HG03571 (cell line): Measurements from ENCODE around the gene LRMDA.

Experiments
- ATAC-seq: cut with Tn5 transposase; IDR thresholded peaks from one replicate; pipeline ENCODE4 v1.9.1; 2021; ENCODE audit not compliant: unreplicated experiment

LRMDA gene

DNA sequence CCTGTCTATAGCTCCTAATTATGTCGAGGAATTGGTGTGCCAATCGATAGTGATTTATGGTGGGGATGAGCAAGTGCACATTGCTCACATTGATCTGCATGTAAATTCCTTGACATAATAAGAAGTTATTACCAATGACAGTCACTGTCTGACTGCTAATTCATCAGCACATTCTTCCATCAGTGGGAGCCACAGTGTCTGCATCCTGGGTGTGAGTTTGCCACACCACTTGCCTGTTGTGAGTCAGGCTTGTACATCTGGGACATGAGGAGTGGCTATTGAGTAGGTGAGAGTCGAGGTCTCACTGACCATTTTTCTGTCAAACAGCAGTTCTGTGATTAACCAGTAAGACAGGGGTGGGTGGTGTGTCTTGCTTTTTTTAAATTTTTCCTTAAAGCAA lies 263.4 kb downstream of the LRMDA start:
- no peak for ATAC-seq

DNA sequence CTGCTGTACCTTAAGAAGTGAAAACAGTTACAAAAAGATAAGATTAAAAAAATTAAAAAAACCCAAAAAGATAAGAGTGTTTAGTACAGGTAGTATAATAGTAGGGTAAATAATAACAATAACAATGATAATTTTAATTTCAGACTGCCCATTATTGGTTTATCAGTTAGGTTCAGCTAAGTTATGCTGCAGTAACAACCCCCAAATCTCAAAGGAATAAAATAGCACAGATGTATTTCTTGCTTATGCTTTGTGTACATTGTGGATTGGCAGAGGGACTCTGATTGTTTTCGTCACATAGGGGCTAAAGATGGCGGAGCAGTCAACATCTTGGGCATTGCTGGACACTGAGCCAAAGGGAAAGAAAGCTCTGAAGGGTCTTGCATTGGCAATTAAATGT lies 264.6 kb downstream of the LRMDA start:
- ATAC-seq = no peak

DNA sequence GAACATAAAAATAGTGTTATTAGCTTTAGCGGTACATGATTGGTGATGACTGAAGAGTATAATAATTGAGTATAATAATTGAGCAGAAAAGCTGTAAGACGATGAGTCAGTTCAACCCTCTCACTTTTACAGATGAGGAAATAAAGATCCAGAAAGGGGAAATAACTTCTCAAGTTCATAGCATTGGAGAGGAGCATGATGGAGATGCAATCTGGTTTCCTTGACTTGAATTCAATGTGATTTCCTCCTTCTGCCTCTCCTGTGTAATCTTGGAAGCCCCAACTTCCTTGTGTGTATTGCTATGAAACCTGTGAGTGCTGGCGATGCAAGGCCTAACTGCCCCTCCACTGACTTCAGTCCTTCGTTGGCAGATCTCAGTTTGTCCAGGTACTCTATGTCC lies 265.1 kb downstream of the LRMDA start:
- ATAC-seq = no peak

DNA sequence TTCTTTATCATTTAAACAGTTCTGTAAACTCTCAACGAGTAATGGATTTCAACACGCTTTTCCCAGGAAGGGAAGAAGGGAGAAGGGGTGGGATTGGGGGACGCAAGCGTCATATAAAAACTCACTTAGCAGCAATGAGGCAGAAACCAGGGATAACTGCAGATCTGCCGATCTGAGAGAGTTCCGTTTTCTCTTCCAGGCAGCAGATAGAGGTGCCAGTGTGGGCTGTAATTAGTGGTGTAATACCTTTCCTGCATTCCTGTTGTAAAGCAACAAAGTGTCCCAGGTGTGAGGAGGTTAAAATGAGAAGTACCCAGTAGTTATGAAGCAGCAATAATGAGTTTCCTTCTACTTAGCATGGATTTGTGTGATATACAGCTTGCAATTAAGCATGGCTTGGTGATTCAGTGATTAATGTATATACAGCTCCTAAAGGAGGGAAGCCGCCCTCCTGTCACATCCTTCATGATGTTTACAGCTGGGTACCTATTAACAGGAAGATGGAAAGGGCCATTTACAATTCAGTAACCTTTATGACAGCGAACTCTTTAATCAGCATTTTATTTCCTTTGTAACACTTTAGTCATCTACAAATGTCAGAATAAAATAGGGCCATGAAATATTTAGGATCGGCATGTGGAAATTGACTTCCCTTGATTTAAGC lies 271.9 kb downstream of the LRMDA start:
- no peak for ATAC-seq

DNA sequence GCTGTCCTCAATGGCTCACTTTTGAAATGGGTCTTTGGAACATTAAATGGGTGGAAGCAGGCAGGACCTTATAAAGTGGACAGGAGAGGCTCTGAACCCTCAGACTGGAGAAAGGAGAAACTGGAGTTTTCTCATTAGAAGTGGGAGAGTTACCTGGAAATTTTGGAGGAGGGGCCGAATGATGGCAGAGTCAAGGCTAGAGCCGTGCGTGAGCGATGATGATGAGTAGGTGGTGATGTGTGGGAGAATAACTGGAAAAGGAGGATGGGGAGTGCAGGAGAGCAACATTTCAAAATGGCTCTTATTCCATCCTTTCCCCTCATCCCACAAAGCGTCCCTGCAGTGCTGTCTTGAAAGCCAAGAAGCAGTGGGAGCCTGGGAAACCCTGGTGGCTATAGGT lies 274.0 kb downstream of the LRMDA start:
- ATAC-seq = no peak

DNA sequence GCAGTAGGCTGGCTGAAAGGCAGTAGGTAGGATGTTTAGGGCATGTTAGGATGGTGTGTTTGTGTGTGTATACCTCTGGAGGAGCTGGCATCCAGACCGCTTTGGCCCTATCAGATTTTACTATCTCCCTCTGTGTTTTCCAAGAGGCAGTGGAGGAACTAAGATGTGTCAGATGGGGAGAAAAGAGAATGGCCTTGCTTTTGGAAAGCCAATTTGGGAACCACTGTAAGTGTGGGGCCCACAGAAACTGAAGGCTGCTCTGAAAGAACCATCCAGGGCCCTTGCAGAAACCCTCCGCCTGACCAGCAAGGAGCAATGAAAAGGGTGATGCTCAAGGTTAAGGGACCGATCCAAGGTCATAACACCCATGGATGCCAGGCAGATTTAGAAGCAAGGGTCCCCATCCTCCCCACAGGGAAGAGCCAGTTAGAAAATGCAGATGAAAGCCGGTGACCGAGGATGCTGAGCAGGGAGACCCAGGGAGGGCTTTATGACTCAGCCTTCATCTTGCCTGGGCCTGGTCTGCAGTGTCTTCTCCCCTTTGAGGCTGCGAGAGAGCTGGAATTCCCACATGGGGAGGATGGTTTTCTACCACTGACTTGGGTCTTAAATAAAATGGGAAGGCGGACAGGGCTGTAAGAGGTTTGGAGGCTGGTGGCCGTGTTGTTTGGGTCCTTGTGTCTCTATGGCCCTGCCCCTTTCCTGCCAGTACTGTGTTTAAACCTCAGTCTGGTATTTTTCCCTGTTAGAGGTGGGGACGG lies 275.8 kb downstream of the LRMDA start:
- no peak for ATAC-seq

DNA sequence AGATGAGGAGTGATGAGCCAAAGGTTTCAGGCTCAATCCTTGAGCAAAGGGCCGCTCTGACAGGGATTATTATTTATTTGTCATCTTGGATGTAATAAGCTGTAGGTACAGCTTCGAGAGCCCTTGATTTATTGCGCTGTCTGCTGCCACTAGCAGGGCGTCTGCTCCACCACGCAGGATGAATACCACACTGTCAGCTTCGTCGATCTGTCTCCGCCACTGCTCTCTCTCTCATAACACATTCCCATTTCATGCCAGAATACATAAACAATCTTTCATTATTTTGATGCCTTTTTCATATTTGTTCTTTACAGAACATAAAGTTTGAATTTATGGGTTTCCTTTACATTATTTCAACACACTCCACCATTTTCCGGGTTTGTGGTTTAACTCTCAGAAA lies 276.6 kb downstream of the LRMDA start:
- ATAC-seq = no peak

DNA sequence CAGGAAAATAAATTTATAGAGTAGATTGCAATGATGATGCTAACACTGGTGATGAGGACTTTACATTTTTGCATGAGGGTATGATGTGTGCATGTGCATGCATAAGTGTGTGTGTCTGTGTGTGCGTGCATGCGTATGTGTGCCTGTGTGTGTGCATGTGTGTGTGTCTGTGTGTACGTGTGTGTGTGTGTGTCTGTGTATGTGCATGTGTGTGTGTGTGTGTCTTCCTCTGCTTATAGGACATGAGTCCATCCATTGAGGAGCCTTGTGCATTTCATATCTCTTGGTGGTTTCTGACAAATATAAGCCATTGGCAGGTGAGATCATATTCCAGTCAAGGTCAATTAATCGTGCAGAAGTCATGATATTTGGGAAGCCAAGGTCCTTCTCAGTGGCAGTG lies 277.8 kb downstream of the LRMDA start:
- ATAC-seq = no peak

DNA sequence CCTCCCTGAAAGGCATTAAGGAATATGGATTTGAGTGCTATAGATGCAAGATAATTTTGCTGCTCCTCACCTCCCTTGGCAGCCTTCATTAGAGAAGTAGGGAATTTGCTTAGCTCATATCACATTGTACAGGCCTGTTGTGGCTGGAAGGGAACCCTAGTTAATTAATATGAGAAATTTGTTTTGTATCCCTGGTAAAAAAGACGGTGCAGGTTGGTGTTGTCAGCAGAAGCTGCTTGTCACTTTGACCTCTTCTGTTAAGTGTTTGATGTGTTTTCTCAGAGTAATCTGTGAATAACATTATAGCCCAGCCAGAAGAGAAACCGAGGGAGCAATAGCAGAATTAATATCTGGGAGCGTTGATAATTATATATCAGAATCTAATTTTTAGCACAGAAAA lies 278.4 kb downstream of the LRMDA start:
- no peak for ATAC-seq

DNA sequence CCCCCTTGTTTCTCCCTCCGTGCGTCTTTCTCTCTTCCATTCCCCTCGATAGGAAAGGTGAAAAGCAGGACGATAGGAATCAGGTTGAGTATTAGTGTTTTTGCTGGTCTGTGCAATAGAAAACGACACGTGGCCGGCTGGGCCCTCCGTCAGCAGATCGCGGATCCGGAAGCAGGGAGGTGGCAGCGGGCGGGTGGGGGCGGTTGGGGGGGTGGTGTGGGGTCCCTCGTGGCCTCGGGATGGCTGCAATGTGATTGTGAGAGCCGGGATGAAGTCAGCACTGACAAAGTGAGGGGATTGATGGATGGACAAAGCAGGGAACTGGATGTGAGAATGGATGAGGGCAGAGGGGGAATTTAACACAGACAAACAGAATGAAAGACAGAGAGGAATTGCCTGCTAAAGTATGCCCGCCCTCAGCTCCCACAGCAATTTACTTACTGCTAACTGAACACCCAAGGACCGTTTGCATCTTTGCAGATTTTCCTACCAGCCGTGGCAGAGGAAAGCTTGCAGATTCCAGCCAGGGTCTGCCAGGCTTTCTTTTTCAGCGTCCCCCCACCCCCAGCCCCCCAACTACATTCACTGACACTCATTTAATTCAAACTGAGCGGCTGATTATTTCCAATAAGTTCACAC lies 280.9 kb downstream of the LRMDA start:
- ATAC-seq = no peak

DNA sequence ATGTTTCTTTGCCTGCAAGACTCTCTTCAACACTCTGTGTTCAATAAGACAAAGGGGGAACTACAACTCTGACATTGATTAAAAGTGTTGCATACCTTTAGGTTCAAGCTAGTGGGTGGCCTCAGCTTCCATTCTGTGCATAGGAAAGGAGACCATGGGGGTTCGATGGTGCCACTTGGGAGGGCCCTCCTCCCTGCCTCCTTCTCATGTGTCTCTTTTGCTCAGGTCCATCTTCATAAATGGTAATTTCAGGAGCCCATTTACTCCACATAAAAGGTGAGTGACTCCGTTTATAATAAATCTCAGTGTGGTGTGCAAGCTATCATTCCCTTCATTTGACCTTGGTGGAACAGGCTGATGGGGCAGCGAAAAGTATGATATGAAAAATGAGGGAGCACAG lies 285.1 kb downstream of the LRMDA start:
- no peak for ATAC-seq

DNA sequence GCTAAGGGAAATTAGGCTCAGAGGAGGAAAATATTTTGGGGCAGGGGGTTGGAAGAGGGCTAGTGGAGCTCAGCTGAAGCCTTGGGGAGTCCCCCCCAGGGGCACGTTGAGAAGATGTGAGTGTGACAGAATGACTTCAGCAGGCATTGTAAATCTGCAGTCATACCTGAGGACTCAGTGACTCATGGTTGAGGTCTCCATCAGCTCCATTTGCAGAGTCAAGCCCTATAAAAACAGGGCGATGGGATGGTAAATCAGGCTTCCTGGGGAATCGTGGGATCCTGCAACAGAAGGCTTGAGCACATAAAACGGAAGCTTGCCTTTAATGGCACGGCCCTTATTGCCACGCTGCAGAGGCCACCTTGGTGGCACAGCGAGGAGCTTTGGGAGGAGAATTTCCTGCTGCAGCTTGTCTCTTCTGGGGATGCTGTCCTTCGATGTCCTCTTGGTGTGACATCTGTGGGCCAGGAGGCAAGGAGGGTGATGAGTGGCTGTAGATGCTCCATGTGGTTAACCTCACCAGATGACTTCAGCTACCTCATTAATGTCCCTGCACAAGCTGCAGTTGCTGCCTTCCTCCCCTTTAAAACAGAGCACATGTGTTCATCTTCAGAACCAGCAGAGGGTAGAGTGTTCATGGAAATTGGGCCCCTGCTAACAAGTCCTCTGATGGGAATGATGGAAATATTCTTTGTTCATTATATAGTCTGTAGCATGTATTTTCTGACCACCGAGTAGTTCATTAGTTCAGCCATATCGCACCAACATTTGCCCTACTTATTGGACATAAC lies 285.9 kb downstream of the LRMDA start:
- ATAC-seq = no peak

DNA sequence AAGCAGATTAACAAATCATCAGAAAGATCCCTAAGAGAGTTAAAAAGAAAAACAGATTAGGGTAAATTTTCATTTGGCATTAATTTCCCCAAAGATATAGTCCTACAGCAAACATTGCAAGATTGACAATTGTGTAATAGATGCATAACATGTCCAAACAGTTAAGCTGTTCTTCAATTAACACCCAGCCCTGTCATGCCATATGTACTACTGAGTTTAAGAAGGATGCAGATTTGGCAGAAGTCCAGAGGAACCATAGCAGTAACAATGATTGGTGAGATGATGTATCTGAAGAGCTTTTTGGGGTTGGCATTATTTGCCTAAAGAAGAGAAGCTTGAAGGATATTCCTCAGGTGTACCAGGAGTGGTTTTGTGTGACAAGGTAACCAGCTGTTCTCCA lies 287.6 kb downstream of the LRMDA start:
- ATAC-seq = no peak

DNA sequence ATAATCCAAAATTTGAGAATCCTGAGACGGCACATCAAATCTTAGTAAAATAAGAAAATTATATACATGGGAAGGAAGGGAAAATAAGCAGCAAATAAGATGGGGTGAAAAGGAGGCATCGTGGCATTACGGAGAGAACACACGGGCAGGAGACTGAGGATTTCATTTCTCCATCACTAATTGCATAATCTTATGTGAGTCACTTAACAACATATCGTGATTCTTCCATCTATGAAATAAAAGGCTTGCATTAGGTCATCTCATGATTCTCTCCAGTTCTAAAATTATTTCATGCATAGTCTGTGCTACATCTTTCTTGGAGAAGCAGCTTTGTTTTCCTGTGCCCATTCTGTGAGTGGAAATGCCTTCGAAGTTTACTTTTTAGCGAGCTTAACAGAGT lies 288.7 kb downstream of the LRMDA start:
- no peak for ATAC-seq

DNA sequence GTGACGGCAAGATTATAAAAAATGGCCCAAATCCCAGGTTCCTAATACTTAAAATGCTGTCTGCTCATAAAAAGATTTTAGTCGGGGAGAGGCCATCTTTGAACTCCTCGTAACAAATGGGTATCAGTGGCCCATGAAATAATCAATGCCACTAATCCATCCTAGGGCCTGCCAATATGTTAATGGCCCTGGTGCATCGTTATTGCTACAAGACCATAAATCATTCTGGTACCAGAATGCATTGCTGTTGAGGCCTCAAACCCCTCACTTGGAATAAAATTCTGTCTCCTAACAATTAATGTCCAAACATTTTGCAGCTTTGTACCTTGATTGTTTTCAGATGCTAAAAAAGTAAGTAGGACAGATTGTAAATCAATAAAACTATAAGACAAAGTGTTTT lies 290.6 kb downstream of the LRMDA start:
- ATAC-seq = no peak

DNA sequence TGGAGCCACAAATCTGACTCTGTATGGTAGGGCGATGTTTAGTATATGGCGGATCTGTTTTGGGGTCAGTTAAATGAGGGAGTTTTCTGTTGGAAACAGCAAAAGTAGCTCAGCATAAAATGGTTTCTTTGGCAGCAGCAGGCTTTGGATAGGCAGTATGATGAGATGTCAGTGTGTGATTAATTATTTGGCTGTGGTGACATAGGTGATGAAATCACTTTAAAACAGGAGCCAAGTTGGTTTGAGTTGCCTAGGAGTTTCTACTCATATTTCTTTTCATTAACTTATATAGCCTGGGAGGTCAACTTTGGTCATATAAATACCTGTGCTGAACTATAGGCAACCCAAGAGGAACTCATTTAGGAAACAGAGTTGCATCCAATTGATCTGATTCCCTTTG lies 291.2 kb downstream of the LRMDA start:
- ATAC-seq = no peak

DNA sequence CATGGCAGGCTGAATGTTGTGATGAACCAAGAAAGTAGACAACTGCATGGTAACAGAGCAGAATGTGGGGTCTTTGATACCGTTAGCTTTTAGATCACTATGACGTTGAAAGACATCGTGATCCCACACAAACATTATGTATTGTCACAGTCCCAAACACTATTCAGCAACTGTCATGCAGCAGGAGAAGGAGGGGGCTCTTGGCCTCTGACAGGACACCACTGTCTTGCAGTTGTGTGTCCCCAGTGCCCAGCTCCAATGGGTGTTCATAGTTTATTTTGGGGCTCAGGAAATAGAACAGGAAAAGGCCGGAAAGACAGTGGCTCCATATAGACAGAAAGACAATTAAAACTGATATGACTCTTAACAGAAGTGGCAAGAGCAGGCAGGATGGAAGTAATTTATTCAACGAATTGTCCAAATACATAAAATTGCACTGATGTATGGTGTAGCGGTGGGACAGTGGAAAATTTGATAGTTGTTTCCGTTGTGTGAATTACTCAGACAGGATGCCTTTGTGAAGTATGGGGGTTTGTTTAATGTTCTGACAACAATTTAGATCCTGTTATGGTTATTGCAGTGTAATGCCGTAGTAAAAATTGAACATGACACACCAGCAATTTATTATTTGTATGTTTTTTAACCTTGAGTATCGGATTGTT lies 292.0 kb downstream of the LRMDA start:
- no peak for ATAC-seq

DNA sequence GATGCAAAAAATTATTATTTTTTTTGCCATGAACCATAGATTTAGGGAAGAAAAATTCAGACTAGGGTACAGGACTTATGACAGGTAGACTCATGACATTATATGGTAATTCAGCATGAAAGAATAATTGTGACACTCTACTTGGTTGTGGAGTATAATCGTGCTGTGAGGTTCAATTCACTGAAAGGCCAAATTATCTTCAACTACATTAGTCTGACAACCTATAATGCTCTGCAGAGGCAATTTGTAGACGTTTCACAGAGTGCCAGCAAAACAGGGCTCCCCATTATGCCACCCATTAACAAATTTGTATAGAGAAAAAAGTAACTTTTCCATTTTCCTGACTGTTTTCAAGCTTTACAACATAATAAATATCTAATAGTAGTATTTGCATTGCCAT lies 292.6 kb downstream of the LRMDA start:
- no peak for ATAC-seq

DNA sequence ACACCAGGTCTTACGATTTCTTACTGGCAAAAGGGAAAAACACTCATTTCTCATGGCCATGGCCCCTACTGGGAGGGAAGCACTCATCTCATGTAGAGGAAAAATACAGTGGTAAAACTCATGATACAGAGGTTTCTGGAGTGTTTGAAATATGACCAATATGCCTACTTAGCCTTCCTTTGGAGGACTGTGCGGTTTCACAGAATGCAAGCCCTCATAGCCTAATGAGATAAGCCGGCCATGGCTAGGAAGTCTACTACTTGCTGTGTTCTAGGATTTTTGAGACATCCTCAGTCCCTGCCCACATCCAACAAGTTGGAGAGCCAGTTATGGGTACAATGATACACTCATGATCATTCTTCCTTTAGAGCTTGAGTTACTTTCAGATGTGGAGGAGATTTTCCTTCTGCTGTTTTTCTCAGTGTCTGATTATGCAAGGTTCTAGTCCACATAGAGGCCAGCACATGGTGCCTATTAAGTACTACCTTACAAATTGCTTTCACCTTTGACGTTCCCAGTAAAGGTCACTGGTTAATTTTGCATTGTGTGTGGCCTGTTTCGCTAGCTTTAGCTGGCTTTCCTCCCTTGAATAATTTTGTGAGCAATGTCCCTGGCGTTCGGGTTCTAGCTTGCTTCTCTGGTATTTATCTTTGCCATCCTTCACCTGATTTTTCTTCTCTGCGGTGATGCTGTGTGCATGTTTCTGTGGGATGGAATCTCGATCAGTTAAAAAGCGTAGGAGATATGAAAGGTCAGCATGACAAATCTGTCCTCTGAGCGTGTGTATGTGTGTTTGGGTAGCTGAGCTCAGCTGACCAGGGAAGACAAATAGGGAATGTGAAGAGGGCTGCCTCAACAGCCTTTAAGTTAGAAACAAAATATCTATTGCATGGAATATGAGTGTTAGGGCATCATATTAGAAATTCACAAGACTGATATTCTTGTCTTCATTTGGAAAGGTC lies 295.4 kb downstream of the LRMDA start:
- no peak for ATAC-seq

DNA sequence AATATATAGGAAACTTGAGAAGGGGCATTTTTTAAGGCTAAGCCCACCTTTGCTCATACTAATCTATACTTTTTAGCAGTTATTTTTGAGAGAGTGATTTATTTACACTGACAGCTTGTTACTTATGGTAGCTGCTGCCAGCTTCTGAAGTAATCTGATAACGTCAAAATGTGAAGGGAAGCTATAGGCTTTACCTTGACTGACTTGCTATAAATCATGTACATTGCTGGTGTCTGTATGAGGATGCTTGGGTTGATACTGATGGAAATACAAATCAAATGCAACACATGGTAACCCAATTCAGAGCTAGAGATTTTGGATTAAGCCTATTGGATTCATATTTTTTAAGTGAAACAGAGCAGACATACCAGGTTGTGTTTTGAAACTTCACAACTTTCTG lies 299.4 kb downstream of the LRMDA start:
- no peak for ATAC-seq
